ENCODE data around the gene BCAS3.

BCAS3 gene

DNA sequence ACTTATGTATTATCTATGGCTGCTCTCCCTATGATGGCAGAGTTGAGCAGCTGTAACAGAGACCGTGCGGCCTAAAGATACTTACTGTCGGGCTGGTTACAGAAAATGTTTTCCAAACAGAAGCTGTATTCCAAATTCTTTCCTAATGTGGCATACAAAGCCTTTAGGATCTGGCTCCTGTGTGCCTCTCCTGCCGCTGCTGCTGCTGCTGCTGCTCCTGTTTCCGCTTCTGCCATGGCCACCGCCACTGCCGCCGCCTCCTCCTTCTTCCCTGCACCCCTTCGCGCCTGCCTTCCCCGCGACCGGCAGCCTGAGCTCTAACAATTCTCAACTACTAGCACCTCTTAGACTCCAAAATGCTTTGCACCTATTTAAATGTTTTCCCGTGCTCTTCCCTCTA is 458.1 kb downstream of the BCAS3 start:
- no peak overlapping the region for H3K4me3 ChIP-seq (replicated peaks in 1 of 2; ENCODE audit: low read depth in 2 of 2, low read length in 2 of 2)
- TF ChIP-seq, protein P1, sequence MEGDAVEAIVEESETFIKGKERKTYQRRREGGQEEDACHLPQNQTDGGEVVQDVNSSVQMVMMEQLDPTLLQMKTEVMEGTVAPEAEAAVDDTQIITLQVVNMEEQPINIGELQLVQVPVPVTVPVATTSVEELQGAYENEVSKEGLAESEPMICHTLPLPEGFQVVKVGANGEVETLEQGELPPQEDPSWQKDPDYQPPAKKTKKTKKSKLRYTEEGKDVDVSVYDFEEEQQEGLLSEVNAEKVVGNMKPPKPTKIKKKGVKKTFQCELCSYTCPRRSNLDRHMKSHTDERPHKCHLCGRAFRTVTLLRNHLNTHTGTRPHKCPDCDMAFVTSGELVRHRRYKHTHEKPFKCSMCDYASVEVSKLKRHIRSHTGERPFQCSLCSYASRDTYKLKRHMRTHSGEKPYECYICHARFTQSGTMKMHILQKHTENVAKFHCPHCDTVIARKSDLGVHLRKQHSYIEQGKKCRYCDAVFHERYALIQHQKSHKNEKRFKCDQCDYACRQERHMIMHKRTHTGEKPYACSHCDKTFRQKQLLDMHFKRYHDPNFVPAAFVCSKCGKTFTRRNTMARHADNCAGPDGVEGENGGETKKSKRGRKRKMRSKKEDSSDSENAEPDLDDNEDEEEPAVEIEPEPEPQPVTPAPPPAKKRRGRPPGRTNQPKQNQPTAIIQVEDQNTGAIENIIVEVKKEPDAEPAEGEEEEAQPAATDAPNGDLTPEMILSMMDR (IDR thresholded peaks at IDR 0.05; ENCODE audit: low read depth, low read length) = no peak
- no peak for DNase-seq (ENCODE audit: low read depth in 2 of 2)

DNA sequence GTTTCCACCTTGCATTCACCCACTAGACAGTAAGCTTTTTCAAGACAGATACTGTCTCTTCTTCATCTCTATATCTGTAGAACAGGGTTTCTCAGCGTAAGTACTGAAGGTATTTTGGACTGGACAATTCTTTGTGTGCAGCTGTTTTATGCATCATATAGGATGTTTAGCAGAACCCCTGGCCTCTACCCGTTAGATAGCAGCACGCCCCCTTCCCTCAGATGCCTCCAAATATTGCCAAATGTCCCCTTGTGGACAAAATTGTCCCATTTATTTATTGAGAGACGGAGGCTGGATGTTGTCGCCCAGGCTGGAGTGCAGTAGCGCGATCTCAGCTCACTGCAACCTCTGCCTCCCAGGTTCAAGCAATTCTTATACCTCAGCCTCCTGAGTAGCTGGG is 458.6 kb downstream of the BCAS3 start:
- no peak overlapping the region for H3K4me3 ChIP-seq (replicated peaks in 1 of 2; ENCODE audit: low read depth in 2 of 2, low read length in 2 of 2)
- no peak for DNase-seq (ENCODE audit: low read depth in 2 of 2)
- TF ChIP-seq, protein P1 (IDR thresholded peaks at IDR 0.05; ENCODE audit: low read depth, low read length) = no peak

DNA sequence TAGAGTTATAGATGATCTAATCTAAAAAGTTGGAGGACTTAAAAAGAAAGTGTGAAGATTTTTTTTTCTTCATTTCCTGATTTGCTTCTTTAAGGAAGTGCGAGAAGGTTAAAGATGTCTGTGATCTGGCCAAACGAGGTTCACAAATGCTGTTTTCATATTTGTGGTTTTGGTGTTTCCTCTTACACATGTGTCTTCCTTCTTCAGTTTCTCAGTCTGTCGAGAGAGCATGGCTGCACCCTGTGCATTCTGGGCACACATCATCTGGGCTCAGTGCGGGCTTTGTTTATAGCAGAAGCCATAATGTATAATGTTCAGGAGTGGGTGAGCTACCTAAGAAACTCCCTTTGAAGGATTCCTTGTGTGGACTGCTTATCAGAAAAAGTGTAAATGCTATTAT is 461.6 kb downstream of the BCAS3 start:
- TF ChIP-seq, protein P1 (IDR thresholded peaks at IDR 0.05; ENCODE audit: low read depth, low read length) = no peak
- DNase-seq (ENCODE audit: low read depth in 2 of 2) = peak; percentile 62 to 76
- H3K4me3 ChIP-seq (replicated peaks in 1 of 2; ENCODE audit: low read depth in 2 of 2, low read length in 2 of 2) = no peak overlapping the region

DNA sequence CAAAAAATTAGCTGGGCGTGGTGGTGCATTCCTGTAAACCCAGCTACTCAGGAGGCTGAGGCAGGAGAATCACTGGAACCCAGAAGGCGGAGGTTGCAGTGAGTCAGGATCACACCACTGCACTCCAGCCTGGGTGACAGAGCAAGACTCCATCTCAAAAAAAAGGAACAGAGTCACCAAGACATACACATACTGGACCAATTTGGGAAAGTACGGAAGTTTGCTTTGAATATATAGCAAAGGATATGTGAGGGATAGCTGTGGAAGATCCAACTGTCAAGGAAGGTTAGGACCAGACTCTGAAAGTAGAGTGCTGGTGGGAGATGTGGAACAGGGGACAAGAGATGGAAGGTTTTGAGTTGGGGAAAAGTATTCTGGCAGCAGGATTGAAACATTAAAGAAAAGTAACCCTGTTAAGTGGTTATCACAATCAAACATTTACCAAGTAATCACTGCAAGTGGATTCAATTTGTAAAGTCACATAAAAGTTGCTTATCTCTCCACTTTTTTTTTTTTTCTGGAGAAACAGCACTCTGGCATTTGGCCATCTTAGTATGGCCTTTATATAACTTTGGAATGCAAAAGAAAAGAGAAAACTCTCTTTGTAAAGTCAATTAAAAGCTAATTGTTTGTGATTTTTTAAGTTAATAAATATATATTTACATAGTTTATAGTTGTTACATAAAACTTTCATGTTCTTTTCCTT is 462.6 kb downstream of the BCAS3 start:
- TF ChIP-seq, protein P1 (IDR thresholded peaks at IDR 0.05; ENCODE audit: low read depth, low read length) = no peak
- DNase-seq (ENCODE audit: low read depth in 2 of 2) = no peak
- H3K4me3 ChIP-seq (replicated peaks in 1 of 2; ENCODE audit: low read depth in 2 of 2, low read length in 2 of 2) = no peak overlapping the region

DNA sequence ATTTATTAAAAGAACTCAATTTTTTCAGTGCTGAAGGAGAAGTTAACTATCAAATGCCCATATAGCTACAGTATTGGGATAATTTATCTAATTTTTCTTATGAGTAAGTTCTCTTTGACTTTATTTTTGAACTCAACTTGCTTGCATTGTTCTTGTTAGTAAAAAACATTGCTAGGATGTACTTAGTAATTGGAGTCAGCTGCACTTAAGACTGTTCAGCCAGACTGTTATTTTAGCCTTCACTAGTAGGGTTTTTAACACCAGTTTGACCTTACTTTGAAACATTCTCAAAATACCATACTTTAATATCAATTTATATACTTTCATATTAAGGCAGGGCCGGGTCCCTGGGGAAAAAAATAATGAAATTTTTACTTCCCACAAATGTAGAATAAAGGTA is 465.4 kb downstream of the BCAS3 start:
- no peak overlapping the region for H3K4me3 ChIP-seq (replicated peaks in 1 of 2; ENCODE audit: low read depth in 2 of 2, low read length in 2 of 2)
- TF ChIP-seq, protein P1 (IDR thresholded peaks at IDR 0.05; ENCODE audit: low read depth, low read length) = no peak
- DNase-seq (ENCODE audit: low read depth in 2 of 2) = no peak

DNA sequence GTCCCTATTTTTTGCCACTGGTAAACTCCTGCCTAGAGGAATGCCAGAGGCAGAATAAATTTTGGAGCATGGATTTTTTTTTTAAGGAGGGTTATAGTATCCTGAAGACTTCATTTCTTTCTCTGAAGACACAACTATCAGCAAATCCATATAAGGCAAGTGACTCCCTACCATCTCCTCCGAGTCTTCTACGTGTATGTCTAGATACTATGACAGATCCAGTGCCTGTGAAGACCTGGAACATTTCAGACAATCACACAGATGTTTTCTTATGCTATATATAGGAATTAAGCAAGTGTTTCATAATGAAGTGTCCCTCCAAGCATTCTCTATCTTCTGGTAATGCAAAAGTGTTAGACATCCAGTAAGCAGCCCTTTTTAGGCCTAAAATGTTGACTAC is 466.5 kb downstream of the BCAS3 start:
- TF ChIP-seq, protein P1 (IDR thresholded peaks at IDR 0.05; ENCODE audit: low read depth, low read length) = no peak
- DNase-seq (ENCODE audit: low read depth in 2 of 2) = peak in 1 of 2 donors; percentile 65

More for the DNA sequence above, 466.5 kb downstream of the BCAS3 start:
- H3K4me3 ChIP-seq (replicated peaks in 1 of 2; ENCODE audit: low read depth in 2 of 2, low read length in 2 of 2) = no peak overlapping the region
